ENCODE measurements around the gene UQCC5.
"Not testable (repeated sequence)": the region's sequence is repeated elsewhere in the genome, so short reads cannot be mapped to it uniquely, and the experiment has no call there.

The UQCC5 gene

DNA sequence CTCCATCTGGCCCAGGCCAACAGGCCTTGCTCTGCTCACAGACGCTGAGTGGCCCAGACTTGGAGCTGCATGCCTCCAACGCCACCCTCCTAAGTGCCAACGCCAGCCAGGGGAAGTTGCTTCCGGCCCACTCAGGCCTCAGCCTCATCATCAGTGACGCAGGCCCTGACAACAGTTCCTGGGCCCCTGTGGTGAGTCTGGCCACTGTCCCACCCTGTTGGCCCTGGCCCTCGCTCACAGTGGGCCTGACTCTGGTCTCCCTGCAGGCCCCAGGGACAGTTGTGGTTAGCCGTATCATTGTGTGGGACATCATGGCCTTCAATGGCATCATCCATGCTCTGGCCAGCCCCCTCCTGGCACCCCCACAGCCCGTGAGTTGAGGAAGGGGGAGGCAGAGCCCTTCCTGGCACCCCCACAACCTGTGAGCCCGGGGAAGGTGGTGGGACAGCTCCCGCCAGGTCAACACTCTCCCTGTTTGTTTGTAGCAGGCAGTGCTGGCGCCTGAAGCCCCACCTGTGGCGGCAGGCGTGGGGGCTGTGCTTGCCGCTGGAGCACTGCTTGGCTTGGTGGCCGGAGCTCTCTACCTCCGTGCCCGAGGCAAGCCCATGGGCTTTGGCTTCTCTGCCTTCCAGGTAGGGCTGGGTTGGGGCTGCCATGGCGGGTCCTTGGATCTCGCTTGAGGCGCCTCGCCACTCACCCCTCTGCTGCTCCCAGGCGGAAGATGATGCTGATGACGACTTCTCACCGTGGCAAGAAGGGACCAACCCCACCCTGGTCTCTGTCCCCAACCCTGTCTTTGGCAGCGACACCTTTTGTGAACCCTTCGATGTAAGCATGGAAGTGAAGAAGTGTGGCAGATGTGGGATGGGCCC is 12.8 kb upstream of the UQCC5 start:
- DNase-seq (ENCODE audit: low read depth), result no peak

DNA sequence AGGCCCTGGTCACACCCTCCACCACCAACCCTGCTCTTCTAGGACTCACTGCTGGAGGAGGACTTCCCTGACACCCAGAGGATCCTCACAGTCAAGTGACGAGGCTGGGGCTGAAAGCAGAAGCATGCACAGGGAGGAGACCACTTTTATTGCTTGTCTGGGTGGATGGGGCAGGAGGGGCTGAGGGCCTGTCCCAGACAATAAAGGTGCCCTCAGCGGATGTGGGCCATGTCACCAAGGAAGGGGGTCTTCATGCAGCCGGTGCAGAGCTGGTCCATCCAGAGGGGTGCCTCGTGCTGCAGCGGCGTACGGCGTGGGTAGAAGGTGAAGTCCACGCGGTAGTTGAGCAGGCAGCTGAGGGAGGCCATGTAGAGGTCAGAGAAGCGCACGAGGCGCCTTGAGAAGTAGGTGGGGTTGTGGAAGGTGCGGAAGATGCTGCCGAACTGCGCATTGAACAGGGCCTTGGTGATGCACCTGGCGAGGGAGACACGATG is 12.1 kb upstream of the UQCC5 start:
- DNase-seq (ENCODE audit: low read depth), result no peak

- DNase-seq (ENCODE audit: low read depth), result no peak
Measured at GRCh38 chr3:52524752-52525679, 11.4 kb upstream of the UQCC5 start.

DNA sequence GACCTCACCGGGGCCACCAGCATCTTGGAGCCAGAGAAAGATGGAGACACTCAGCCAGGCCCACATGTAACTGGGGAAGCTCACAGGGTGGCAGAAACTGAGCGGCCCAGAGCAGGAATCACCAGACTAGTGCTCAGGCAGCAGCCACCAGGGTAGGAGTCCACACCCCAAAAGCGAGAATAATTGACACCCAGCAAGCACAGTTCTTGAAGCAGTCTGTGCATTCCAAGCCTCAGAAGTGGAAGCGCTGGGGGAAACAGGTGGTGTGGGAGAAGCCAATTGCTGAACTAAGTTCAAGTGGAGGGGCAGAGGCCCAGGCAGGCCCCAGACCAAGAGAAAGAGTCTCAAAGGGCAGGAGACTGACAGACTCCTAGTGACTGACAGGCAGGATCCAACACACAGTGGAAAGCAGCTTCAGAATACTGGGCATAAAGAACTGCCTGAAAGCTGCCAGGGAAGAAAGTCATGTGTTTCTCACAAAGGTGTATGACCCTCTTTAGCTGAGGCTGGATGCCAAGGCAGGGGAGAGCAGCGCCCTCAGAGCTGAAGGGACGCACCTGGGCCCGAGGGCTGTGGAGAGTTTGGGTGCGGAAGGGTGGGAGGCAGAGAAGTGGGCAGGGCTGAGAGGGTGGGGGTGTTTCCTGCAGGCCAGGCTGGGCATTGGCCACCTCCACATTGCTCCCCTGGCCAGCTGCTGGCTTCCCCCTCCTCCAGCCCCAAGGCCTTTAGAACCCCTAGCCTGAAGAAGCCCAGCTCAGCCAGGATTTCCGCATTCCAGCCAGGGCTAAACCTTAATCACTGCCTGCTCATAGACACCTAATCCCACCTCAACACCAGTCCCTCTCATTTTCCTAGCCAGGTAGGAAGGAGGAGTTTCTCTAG is 10.5 kb upstream of the UQCC5 start:
- no peak for DNase-seq (ENCODE audit: low read depth)

DNA sequence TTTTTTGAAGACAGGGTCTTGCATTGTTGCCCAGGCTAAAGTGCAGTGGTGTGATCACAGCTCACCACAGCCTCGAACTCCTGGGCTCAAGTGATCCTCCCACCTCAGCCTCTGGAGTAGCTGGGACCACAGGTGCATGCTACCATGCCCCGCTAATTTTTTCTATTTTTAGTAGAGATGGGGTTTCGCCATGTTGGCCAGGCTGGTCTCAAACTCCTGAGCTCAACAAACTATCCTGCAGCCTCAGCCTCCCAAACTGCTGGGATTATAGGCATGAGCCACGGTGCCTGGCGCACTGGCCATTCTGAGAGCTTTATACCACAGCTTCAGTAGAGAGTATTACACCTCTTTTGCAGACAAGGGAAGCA is 9.8 kb upstream of the UQCC5 start:
- DNase-seq (ENCODE audit: low read depth), result not testable (repeated sequence)

DNA sequence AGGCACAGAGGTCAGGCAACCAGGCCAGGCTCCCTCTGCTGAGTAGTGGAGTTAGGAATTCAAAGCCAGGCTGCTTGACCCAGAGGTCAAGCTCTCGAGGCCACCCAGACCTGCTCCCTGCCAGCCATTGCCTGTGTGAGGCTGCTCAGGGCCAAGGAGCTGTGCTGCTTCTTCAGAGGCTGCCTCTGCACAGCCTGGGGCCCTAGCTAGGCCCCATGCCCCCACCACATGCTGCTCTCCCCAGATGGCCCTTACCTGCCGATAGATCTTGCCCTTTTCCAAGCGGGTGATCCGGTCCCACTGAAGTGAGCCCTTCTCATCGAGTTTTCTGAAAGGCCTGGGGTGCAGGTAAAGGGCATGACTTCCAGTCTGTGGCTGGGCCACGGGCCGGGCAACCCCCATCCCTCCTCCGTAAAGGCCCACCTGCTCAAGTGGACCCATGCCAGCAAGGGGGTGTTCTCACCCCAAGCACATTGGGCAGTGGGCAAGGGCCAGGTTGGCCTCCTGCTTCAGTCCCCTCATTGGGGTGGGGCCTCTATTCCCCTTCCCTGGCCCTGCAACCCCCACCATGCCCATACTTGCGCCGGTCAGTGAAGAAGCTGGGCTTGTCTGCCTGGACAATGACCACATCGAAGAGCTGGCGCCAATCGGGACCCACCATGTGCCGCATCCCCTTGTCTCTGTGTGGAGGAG is 9.2 kb upstream of the UQCC5 start:
- DNase-seq (ENCODE audit: low read depth), result no peak

- no peak for DNase-seq (ENCODE audit: low read depth)
Measured at GRCh38 chr3:52527732-52528585, 8.4 kb upstream of the UQCC5 start.

DNA sequence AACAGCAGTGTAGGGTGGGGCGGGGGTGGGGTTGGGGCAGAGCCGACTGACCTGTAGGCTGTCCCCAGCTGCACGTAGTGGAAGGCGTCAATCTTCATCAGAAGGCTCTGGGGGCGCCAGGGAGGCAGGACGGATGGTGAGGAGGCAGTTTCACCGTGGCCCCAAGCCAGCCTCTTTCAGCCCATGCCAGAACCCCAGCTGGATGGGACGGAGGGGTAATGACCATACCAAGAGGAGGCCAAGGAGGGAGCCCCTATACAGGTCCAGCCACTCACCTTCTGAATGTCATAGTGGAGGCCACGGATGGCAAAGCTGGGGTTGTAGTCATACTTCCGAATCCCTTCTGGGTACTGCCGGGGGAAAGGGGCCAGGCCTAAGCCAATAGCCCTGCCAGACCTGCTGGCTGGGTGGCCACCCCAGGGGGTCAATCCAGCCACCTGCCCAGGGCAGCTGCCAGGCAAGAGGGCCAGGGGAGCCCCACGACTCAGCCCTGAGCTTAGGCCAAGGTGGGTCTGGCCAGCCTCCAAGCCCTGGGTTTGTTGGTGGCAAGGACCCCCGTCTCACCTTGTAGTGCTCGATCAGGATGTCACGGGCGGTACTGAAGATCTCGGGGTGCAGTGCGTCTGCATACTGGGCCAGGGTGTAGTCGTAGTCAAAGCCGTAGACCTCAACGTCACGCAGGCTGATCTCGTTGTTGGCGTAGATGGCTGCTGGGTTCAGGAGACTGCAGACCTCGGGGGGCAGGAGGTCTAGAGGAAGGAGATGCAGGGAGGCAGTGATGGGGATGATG is 7.6 kb upstream of the UQCC5 start:
- no peak for DNase-seq (ENCODE audit: low read depth)

- DNase-seq (ENCODE audit: low read depth), result no peak
Measured at GRCh38 chr3:52529376-52530333, 6.8 kb upstream of the UQCC5 start.

DNA sequence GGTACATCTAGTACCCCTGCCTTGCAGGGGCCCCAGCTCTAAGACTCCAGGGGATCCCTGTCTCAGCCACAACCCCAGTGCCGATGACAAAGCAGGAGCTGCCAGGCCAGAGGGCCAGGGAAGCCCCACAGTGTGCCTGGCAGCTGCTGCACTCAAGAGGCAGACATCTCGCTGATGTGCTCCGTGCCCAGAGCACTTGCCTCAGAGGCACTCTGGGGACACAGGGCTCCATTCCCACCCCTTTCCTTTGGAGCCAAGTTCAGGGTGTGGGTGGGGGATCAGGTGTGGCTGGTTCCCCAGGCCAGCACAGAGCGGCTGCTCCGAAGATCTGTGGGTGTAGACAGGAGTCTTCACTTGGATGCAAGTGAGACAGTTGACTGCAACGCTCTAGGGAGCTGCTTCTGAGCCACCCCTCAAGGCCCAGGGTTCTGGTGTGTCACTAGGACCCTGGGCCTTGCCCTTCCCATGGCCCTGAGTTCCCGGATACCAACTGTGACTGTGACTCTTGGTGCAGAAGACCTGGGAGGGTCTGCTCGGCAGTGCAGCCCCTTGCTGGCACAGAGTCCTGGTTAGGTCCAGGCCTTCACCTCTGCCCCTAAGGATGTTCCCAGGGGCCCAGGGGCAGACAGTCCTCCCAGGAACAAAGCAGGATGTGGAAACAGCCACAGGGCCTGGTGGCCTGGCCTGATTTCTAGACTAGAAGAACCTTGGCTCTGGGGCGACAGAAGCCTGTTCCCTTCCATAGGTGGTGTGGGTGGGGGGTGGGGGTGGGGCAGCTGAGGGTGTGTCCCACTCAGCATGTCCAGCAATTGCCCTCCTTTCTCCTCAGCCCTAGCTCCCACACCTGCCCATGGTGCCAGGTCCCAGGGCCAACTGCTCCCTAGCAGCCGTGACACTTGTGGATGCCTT is 5.2 kb upstream of the UQCC5 start:
- no peak for DNase-seq (ENCODE audit: low read depth)

DNA sequence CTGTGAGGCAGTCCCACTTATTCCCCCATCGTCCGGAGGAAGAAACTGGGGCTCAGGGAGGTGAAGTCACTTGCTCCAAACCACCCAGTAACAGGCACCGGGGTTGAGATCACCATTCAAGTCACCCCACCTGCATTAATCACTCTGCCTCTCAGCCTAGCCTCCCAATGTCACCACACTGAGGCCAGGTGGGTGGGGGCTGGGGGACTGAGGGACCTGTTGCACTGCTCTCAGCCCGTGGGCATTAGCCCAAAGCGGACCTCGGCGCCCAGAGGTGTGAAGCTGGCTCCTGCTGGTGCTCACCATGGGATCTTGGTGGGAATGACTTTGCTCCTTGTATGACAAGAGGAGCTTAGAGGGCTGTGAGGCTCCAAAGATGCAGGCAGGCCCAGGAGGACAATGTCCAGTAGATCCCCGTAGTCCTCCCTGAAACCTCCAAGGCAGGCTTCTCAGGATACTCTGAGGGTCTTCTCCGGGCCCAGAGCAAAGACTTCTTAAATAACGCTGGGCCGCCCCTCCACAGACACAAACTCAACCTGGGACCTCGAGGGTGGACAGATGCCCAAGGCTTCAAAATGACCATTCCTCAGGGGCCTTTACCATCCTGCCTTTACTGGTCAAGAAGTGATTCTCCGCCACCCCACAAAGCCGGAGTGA is 4.4 kb upstream of the UQCC5 start:
- DNase-seq (ENCODE audit: low read depth), result no peak

- DNase-seq (ENCODE audit: low read depth), result no peak
Measured at GRCh38 chr3:52532517-52532837, 3.9 kb upstream of the UQCC5 start.

DNA sequence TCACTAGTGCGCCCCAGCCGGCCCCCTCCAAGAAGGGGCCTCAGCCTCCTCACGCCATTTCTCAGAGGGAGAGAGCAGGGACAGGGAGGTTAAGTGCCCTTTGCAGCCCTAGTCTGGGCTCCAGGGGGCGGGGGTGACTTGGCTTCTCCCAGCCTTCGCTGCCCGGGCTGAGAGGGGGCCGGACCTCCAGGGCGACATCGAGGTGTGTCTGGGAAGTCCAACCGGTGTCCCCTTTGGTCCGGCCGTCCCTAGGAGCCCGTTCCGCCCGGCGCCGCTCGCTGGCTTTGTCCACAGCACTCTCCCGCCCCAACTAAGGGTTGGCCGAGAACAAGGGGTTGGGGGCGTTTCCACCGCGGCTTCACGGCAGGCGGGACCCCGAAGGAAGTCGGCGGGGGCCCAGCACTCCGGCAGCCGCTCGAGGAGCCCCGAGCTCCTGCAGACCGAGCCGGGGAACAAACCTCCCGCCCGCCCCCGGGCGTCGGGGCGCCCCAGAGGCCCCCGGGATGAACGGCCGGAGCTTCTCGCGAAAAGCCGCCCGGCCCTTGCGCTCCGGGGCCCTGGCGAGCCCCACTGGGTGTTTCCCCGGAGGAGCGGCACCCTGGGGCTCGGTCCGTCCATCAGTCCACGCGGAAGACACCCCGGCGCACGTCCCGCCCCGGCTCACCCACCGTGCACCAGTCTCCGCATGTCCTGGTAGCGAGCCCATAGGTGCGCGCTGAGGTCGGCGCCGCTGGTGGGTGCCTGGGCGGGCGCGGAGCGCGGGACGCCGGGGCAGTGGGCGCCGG is 3.4 kb upstream of the UQCC5 start:
- no peak for DNase-seq (ENCODE audit: low read depth)

DNA sequence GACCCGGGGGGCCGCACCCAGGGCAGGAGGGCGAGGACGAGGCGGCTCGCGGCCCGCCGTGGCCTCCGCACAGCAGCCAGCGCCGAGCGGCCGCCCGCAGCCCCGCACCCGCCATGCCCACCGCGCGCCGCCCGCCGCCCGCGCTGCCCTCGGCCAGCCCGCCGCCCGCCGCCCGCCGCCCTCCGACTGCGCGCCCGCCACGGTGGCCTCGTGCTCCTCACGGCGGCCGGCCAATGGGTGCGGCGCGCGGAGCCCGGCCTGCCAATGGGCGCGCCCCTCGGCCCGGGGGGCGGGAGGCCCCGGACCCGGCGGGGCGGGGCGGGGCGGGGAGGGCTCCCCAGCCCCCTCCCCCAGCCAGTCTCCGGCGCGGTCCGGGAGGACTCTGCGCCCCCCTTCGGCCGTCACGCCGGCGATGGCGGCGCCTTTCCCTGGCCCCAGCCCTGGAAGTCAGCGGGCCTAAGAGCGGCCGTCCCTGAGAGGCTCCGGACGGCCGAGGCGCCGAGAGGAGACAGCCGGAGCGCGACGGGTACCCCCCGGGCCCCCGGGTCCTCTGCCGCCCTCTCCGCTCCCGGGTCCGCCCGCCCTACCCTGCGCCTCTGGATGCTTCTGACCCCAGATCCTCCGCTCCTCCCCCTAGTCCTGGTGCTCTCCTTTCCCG is 2.7 kb upstream of the UQCC5 start, which contains the start of gene NT5DC2:
NT5DC2 (minus strand) TSS at position 235 of the 658 bp plus-strand sequence; CDS start at position 115, 120 bp downstream.
- no peak for DNase-seq (ENCODE audit: low read depth)
